IMR-90 (cell line): ENCODE data around the gene GREB1L.

Experiments used
- BHLHE40 ChIP-seq: fragments of 150-350 bp; IDR thresholded peaks from 2 replicates; pipeline ENCODE4 v1.6.1; 2016; ENCODE audit warnings: mild to moderate bottlenecking, low read depth, low read length
- CEBPB ChIP-seq: IDR thresholded peaks from 2 replicates; pipeline ENCODE4 v1.6.1; 2012; ENCODE audit warnings: low read depth, low read length, improper control_type of control experiment
- FOS ChIP-seq: fragments of 150-350 bp; IDR thresholded peaks from 2 replicates; pipeline ENCODE4 v1.6.1; 2016; ENCODE audit warnings: low read depth, low read length
- MAFK ChIP-seq: IDR thresholded peaks from 2 replicates; pipeline ENCODE4 v1.6.1; 2012; ENCODE audit warnings: low read depth, low read length, improper control_type of control experiment
- MXI1 ChIP-seq: IDR thresholded peaks from 2 replicates; pipeline ENCODE4 v1.6.1; 2012; ENCODE audit warnings: low read depth, mild to moderate bottlenecking, low read length, moderate library complexity, borderline replicate concordance
- POLR2A ChIP-seq: IDR thresholded peaks from 2 replicates; pipeline ENCODE4 v1.6.1; 2012; ENCODE audit warnings: mild to moderate bottlenecking, low read depth, low read length
- RAD21 ChIP-seq: IDR thresholded peaks from 2 replicates; pipeline ENCODE4 v1.6.1; 2012; ENCODE audit warnings: low read length, improper control_type of control experiment
- RCOR1 ChIP-seq: IDR thresholded peaks from 2 replicates; pipeline ENCODE4 v1.6.1; 2012; ENCODE audit warnings: mild to moderate bottlenecking, low read length, improper control_type of control experiment; ENCODE audit not compliant: insufficient replicate concordance
- RFX5 ChIP-seq: IDR thresholded peaks from 2 replicates; pipeline ENCODE4 v1.8.0; 2012; ENCODE audit warnings: low read depth, mild to moderate bottlenecking, low read length, moderate library complexity
- SMC3 ChIP-seq: fragments of 150-350 bp; IDR thresholded peaks from 2 replicates; pipeline ENCODE4 v1.6.1; 2016; ENCODE audit warnings: low read depth, mild to moderate bottlenecking, antibody characterized with exemption, low read length, moderate library complexity
- TF ChIP-seq, protein P1 (sequence below): conservative IDR thresholded peaks from 2 replicates; pipeline ENCODE4 v1.5.1; 2012; ENCODE audit warnings: mild to moderate bottlenecking, low read depth, low read length, improper control_type of control experiment
- TF ChIP-seq, protein P2 (sequence below): fragments of 150-350 bp; IDR thresholded peaks from 2 replicates; pipeline ENCODE4 v1.6.1; 2017; ENCODE audit warnings: mild to moderate bottlenecking, antibody characterized with exemption, low read length, low read depth
- TF ChIP-seq, protein P3 (sequence below): fragments of 150-350 bp; IDR thresholded peaks from 2 replicates; pipeline ENCODE4 v1.6.1; 2016; ENCODE audit warnings: low read depth, mild to moderate bottlenecking, low read length, moderate library complexity, borderline replicate concordance

DNA sequence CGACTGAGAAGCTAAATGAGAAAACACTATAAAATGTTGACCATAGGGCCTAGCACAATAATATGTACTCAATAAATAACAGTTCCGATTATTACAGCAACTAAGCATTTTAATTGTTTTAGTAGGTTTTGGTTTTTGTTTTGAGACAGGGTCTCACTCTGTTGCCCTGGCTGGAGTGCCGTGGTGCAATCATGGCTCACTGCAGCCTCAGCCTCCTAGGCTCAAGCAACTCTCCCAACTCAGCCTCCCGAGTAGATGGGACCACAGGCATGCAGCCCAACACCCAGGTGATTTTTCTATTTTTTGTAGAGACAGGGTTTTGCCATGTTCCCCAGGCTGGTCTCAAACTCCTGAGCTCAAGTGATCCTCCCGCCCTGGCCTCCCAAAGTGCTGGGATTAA, 304.4 kb downstream of the GREB1L start:
- TF ChIP-seq, protein P1, sequence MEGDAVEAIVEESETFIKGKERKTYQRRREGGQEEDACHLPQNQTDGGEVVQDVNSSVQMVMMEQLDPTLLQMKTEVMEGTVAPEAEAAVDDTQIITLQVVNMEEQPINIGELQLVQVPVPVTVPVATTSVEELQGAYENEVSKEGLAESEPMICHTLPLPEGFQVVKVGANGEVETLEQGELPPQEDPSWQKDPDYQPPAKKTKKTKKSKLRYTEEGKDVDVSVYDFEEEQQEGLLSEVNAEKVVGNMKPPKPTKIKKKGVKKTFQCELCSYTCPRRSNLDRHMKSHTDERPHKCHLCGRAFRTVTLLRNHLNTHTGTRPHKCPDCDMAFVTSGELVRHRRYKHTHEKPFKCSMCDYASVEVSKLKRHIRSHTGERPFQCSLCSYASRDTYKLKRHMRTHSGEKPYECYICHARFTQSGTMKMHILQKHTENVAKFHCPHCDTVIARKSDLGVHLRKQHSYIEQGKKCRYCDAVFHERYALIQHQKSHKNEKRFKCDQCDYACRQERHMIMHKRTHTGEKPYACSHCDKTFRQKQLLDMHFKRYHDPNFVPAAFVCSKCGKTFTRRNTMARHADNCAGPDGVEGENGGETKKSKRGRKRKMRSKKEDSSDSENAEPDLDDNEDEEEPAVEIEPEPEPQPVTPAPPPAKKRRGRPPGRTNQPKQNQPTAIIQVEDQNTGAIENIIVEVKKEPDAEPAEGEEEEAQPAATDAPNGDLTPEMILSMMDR, result no peak
- TF ChIP-seq CEBPB (no peak), POLR2A (no peak), MXI1 (no peak), MAFK (no peak), RFX5 (no peak), SMC3 (no peak), BHLHE40 (no peak), RAD21 (no peak), RCOR1 (no peak), FOS (no peak)
- TF ChIP-seq, protein P2, sequence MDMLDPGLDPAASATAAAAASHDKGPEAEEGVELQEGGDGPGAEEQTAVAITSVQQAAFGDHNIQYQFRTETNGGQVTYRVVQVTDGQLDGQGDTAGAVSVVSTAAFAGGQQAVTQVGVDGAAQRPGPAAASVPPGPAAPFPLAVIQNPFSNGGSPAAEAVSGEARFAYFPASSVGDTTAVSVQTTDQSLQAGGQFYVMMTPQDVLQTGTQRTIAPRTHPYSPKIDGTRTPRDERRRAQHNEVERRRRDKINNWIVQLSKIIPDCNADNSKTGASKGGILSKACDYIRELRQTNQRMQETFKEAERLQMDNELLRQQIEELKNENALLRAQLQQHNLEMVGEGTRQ, result no peak
- TF ChIP-seq, protein P3, sequence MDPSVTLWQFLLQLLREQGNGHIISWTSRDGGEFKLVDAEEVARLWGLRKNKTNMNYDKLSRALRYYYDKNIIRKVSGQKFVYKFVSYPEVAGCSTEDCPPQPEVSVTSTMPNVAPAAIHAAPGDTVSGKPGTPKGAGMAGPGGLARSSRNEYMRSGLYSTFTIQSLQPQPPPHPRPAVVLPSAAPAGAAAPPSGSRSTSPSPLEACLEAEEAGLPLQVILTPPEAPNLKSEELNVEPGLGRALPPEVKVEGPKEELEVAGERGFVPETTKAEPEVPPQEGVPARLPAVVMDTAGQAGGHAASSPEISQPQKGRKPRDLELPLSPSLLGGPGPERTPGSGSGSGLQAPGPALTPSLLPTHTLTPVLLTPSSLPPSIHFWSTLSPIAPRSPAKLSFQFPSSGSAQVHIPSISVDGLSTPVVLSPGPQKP, result no peak
